Measurements from ENCODE around the gene NCOA7.

Gene NCOA7

DNA sequence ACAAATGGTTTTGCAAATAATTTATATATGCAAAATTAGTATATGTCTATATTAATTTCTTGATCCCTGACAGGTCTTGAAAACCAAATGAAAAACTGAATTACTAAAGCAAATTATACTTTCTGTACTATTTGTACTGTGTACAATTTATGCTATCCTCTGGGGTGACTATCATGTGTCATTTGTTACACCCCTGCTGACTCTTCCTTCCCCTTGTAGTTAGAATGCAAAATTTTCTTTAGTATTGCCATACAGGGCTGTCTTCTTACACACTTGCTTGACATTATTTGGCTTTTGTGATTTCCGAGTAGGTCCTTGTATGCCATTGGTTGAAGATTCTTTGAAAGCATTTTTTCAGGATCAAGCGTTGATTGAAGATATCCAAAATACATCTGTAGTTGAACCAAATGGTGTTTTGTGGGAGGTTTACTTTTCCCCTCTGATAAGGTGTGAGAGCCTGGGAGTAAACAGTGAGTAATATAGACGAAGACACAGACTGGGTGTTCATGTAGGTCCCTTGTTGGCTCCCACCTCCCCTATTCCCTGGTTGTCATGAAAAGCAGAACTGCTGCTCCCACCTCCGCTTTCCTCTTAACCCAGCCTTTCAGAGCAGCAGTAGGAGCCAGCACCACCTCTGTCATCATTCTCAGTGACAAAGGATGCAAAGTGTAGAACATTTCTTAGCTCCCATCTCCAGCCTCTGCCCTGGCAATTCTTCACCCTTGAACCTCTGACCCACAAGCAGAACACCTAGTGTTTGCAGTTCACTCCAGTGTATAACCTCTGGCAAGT is 29.0 kb downstream of the NCOA7 start:
- H3K27ac ChIP-seq (ENCODE audit: low read depth, low read length), result no peak overlapping the region
- peaks cover 96% of the 10 kb centered on the region for H3K79me2 ChIP-seq (ENCODE audit: control insufficient read depth, low read length)
- peaks cover 85% of the 10 kb centered on the region for H3K36me3 ChIP-seq (ENCODE audit: control insufficient read depth, low read length)
- TF ChIP-seq, protein P1, sequence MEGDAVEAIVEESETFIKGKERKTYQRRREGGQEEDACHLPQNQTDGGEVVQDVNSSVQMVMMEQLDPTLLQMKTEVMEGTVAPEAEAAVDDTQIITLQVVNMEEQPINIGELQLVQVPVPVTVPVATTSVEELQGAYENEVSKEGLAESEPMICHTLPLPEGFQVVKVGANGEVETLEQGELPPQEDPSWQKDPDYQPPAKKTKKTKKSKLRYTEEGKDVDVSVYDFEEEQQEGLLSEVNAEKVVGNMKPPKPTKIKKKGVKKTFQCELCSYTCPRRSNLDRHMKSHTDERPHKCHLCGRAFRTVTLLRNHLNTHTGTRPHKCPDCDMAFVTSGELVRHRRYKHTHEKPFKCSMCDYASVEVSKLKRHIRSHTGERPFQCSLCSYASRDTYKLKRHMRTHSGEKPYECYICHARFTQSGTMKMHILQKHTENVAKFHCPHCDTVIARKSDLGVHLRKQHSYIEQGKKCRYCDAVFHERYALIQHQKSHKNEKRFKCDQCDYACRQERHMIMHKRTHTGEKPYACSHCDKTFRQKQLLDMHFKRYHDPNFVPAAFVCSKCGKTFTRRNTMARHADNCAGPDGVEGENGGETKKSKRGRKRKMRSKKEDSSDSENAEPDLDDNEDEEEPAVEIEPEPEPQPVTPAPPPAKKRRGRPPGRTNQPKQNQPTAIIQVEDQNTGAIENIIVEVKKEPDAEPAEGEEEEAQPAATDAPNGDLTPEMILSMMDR (IDR thresholded peaks at IDR 0.05; ENCODE audit: low read depth, low read length, poor library complexity, severe bottlenecking), result no peak
- TF ChIP-seq EZH2phosphoT487 (IDR thresholded peaks at IDR 0.05; ENCODE audit: borderline replicate concordance, low read length), result no peak
- H3K9me3 ChIP-seq (ENCODE audit: control insufficient read depth, insufficient read depth, low read length), result no peaks in the 10 kb centered on the region
- H3F3A ChIP-seq (ENCODE audit: control insufficient read depth, insufficient read depth), result no peaks in the 10 kb centered on the region
- H3K4me3 ChIP-seq (ENCODE audit: low read length), result no peak overlapping the region
- no peaks in the 10 kb centered on the region for H4K20me1 ChIP-seq (ENCODE audit: control insufficient read depth, insufficient read depth, low read depth, low read length)
- H3K27me3 ChIP-seq (ENCODE audit: control insufficient read depth, low read length), result no peaks in the 10 kb centered on the region
- H3K4me2 ChIP-seq (ENCODE audit: low read length), result no peak overlapping the region
- peaks cover 36% of the 10 kb centered on the region for H3K4me1 ChIP-seq (ENCODE audit: control insufficient read depth, low read length)
- no peaks in the 10 kb centered on the region for H3K9me2 ChIP-seq (replicated peaks; ENCODE audit: control insufficient read depth, low read length)

DNA sequence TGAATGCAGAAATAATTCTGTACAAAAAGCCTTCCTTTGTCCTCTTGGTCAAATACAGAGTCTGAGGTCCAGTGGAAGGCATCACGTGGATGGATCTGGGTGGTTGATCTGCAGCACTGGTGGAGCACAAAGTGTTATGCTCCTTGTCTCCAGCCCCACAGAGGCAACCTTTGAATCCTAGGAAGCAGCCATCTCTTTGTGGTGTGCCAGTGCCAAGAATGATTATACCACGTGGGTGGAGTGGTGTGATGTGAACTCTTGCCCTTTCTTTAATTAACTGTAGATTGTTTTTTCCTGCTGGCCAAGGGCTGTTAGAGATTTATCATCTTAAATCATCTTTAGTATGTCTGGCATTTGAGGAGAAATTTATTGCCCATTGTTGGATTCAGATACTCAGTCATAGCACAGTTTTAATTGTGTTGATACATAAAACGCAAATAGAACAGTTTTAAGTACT is 31.1 kb downstream of the NCOA7 start:
- no peak overlapping the region for H3K4me2 ChIP-seq (ENCODE audit: low read length)
- H3K36me3 ChIP-seq (ENCODE audit: control insufficient read depth, low read length), result peaks cover 76% of the 10 kb centered on the region
- TF ChIP-seq, protein P1 (IDR thresholded peaks at IDR 0.05; ENCODE audit: low read depth, low read length, poor library complexity, severe bottlenecking), result no peak
- no peak for TF ChIP-seq EZH2phosphoT487 (IDR thresholded peaks at IDR 0.05; ENCODE audit: borderline replicate concordance, low read length)
- H3K4me3 ChIP-seq (ENCODE audit: low read length), result no peak overlapping the region
- peaks cover 15% of the 10 kb centered on the region for H3K4me1 ChIP-seq (ENCODE audit: control insufficient read depth, low read length)
- no peaks in the 10 kb centered on the region for H3F3A ChIP-seq (ENCODE audit: control insufficient read depth, insufficient read depth)
- H3K9me3 ChIP-seq (ENCODE audit: control insufficient read depth, insufficient read depth, low read length), result no peaks in the 10 kb centered on the region
- no peaks in the 10 kb centered on the region for H3K27me3 ChIP-seq (ENCODE audit: control insufficient read depth, low read length)
- no peak overlapping the region for H3K27ac ChIP-seq (ENCODE audit: low read depth, low read length)
- no peaks in the 10 kb centered on the region for H4K20me1 ChIP-seq (ENCODE audit: control insufficient read depth, insufficient read depth, low read depth, low read length)
- H3K9me2 ChIP-seq (replicated peaks; ENCODE audit: control insufficient read depth, low read length), result no peaks in the 10 kb centered on the region
- peaks cover 94% of the 10 kb centered on the region for H3K79me2 ChIP-seq (ENCODE audit: control insufficient read depth, low read length)

DNA sequence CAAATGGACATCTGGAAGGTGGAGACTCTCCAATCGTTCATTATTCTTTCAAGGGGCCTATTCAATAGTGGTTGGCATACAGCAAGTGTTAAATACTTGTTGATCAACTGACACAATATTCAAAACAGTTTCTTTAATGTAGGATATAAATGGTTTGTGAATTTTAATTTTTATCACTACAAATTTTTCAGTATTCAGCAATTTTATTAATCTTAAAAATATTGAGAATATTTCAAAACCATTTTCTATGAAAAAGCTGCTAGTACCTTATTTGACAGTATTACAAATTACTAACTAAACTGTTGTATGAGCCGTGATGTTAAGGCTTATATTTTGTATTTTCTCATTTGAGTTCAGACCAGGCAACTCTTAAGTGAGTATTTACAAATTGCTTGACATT is 32.4 kb downstream of the NCOA7 start:
- peaks cover 2% of the 10 kb centered on the region for H3K4me1 ChIP-seq (ENCODE audit: control insufficient read depth, low read length)
- H3K27me3 ChIP-seq (ENCODE audit: control insufficient read depth, low read length), result no peaks in the 10 kb centered on the region
- TF ChIP-seq EZH2phosphoT487 (IDR thresholded peaks at IDR 0.05; ENCODE audit: borderline replicate concordance, low read length), result no peak
- TF ChIP-seq, protein P1 (IDR thresholded peaks at IDR 0.05; ENCODE audit: low read depth, low read length, poor library complexity, severe bottlenecking), result no peak
- H3K79me2 ChIP-seq (ENCODE audit: control insufficient read depth, low read length), result peaks cover 92% of the 10 kb centered on the region
- H3K36me3 ChIP-seq (ENCODE audit: control insufficient read depth, low read length), result peaks cover 68% of the 10 kb centered on the region
- H3K27ac ChIP-seq (ENCODE audit: low read depth, low read length), result no peak overlapping the region
- H3K4me3 ChIP-seq (ENCODE audit: low read length), result no peak overlapping the region
- H3F3A ChIP-seq (ENCODE audit: control insufficient read depth, insufficient read depth), result no peaks in the 10 kb centered on the region
- H3K4me2 ChIP-seq (ENCODE audit: low read length), result no peak overlapping the region
- no peaks in the 10 kb centered on the region for H3K9me3 ChIP-seq (ENCODE audit: control insufficient read depth, insufficient read depth, low read length)
- no peaks in the 10 kb centered on the region for H3K9me2 ChIP-seq (replicated peaks; ENCODE audit: control insufficient read depth, low read length)
- H4K20me1 ChIP-seq (ENCODE audit: control insufficient read depth, insufficient read depth, low read depth, low read length), result no peaks in the 10 kb centered on the region
